Inferior parietal cortex (tissue), 1 donor: ENCODE results near the gene UBE2J1.

Source experiments
- DNase-seq: peaks from one replicate; pipeline ENCODE4 v3.0.0-alpha.2; 2016; ENCODE audit errors: extremely low spot score

UBE2J1 gene

DNA sequence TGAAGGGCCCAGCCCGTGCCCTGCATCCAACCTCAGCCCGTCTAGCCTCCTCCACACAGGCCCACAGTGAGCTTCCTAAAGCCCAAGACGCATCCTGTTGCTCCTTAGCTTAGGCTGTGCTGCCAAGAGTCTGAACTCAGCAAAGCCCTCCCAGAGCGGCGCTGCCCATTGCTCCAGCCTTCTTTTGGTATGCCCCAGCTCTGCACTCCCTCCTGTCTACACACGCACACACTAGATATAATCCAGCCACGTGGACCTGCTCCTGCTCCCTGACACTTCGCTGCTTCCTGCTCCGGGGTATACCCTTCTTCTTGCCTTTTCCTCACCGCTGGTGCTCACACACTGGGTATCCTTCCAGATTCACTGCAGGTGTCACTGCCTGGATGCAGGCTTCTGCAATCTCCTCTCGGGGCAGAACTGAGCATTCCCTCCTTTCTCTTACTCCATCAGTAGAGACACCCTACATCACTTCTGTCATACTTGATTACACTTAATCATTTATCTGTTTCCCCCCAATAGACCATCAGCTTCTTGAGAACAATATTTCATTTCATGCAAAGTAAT lies 61.2 kb downstream of the UBE2J1 start:
- no peak for DNase-seq

DNA sequence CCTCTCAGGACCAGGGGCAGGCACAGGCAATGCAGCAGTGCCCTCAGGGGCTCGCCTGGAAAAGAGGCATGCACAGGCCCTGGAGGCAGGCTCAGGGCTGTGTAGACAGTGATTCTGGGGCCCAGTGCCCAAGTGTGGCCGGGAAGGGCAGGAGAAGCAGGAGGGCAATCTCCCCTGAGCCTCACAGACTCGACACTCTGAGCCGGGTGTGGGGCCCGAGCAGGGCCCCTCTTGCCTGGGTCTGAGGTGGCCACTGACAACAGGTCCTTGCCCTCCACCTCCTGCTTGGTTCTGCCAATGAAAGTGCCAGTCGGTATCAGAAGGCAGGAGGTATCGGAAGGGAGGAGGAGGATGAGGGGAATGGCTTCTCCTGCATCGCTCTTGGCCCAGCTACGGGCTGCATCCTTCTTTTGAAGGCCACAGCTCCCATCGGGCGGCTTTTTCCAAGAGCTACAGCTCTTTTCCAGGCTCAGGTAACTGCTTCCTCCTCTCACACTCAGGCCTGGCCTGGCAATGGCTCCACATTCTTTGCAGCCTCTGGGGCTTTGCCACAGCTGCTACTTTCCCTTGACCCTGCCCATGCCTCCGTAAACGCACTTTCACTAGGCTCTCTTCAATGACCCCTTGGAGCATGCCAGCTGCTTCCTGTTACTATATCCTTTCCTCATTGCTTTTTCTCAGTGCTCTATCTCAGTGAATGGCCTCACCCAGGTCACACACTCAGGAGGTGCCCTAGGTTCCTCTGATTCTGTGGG lies 61.9 kb downstream of the UBE2J1 start:
- DNase-seq: no peak

DNA sequence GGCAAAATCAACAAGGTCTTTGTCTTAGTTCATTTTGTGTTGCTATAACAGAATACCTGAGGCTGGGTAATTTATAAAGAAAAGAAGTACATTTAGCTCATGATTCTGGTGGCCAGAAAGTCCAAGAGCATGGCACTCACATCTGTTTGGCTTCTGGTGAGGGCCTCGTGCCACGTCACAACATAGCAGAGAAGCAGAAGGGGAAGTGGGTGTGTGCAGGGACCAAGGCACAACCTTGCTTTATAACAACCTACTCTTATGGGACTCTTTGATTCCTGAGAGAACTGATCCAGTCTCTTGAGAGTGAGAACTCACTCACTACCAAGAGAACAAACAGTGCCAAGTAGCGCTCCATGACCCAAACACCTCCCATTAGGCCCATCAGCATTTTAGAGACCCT lies 62.8 kb downstream of the UBE2J1 start:
- no peak for DNase-seq

DNA sequence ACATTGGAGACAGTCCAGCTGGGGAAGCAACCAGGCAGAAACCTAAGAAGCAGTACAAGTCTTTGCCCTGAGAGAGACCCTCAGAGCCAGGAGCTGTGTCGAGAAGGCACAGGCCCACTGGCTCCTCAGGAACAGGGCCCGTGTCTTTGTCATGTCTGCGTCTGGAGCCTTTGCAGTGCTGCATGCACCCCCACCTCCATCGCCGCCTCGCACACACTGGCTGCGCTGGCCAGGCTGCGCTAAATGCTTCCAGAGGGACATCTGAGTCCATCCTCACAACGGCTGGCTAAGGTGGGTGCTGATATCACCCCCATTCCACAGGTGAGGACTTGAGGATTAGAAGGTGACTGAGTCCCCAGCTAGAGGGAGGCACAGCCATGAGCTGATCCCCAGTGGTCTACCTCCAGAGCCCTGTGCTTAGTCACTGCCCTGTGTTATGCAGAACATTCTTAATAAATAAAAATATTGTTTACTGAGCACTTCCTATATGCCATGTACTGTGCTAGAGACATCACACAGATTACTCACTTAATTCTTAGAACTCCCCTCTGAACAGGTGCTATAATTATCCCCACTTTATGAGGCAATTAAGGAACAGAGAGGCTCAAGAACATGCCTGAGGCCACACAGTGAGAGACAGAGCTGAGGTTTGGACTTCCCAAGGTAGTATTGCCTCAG lies 65.0 kb downstream of the UBE2J1 start:
- no peak for DNase-seq

DNA sequence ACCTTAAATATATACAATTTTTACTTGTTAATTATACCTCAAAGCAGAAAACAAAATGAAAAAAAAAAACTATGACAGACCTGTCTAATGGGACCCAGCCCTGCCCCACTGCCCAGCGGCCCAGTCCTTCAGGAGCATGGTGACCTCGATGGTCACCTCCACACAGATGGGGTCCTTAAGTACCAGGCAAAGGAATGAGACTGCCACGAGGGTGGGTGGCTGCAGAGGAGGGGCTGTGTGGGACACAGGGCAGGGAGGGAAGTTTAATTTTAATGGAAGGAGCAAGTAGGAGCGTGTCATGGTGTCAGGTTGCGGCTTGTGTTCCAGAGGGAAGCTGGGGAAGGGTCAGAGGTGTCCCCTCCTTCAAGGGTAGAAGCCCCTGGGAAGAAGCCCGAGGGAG lies 66.0 kb downstream of the UBE2J1 start:
- no peak for DNase-seq

DNA sequence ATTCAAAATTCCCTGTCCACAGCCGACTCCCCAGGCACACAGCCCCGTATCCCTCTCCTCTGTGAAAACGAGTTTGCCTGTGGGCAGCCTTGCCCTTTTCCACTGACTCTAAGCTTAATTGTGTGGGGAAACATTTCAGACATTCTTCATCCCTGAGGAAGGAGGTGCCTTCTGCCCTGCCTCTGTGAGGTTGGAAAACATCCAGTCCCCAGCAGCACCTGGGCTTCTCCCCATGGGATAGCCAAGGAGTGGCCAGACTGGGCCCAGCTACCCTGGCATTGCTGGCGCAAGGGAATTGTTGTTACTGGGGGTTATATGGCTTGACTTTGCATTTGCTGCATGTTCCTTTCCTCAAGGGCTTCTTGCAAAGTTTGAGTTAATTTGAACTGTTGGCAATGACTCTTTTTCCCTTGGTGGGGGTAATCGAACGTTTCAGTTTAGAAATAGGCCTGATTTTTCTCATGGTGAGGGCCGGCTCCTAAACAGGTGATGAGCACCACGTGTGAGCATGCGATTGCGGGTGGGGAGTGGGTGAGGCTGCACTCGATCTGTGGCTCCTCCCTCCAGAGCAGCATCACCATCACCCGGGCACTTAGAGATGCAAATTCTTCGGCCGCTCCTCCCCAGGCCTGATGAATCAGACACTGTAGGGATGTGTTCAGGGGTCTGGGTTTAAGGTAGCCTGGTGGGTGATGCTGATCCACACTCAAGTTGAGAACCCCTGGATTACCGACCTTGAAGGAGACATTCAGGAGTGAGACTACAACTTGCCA lies 67.4 kb downstream of the UBE2J1 start:
- DNase-seq: no peak

DNA sequence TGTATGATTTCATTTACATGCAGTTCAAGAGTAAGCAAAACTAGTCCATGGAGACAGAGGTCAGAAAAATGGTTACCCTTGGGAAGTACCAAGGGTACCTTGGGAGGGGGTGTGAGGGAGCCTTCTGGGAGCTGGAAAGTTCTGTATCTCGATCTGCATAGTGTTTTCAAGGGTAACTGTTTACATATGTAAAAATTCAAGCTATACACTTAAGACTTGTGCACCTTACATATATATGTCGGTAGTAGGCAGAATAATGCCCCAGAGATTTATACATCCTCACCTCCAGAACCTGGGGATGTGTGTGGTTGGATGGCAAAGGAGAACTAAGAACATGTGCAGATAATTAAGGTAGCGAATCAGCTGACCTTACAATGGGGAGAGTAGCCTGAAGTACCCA lies 68.4 kb downstream of the UBE2J1 start:
- no peak for DNase-seq

DNA sequence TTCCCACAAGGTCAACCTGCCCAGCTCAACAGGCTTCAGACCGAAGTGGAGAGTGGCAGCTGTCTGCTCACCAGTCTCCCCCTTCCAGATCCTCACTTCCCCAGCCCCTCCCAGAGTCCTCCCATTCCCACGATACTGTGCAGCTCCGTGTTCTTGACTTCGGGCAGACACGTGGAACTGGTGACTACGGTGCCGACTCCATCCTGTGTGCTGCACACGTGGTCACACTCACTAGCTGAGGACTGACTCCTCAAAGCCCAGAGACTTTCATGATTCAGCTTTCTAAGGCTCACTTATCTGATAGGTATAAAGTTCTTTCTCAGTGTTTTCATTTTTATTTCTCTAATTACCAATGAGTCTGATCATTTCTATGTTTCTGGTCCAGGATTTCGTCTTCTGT lies 69.8 kb downstream of the UBE2J1 start:
- DNase-seq: no peak

DNA sequence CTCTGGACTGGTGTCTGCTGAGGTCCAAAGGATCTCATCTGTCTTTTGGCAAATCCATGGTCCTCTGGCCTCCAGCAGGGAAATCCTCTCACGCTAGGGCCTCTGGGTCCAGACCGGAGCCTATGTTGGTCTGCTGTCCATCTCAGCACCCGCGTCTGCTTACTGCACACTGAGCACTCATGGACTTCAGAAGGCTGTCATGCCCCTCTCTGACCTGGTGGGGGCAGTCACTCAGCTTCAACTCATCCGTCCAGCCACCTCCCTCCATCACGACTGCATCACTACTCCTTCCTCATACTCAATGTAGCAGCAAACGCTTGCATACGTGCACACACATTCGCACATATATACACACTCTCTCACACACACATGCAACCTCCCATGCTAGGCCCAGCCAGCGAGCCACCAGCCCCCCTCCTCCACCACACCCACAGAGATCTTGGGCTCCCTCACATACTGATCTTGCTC lies 70.7 kb downstream of the UBE2J1 start:
- no peak for DNase-seq

DNA sequence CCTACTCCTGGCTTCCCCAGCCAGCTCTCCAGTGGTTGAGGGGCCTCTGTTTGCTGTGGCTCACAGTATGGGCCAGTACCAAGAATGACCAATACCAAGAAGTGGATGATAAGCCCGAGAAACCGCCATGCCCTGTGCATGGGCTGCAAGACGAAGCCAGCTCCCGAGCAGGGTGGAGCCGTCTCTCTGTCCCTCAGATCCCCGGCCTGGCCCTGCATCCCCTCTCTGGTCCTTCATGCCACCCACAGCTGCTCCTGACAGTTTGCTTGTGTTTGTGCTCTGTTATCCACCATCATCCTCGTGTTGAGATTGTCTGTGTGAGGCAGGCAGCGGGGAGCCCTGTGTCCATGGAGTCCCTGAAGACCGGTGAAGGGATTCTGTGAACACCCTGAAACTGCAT lies 73.6 kb downstream of the UBE2J1 start:
- DNase-seq: no peak
